Gastrocnemius medialis (tissue), 4 donors: ENCODE results near the gene CHMP4A. TPM values are rescaled to one million over a fixed set of nuclear protein-coding genes. Genes with fewer than 3 reads are reported as not detected.

Experiments used
- ATAC-seq, 2 donors: fragments of 150-250 bp; one replicate each; pipeline ENCODE4 v1.9.1; 2016
- DNase-seq, 2 donors: peaks; one replicate each; pipeline ENCODE4 v3.0.0-alpha.2; 2019
- H3K27ac ChIP-seq, 4 donors: fragments of 200-600 bp; sonication (generic); 1 replicate in 1 of 4; 2 replicates in 3 of 4; pipeline ENCODE4 v1.5.1; 2016 to 2018; ENCODE audit warnings: mild to moderate bottlenecking in 2 of 4, moderate library complexity in 1 of 4
- H3K27me3 ChIP-seq, 3 donors: fragments of 200-600 bp; sonication (generic) in 2 of 3; 1 replicate in 1 of 3; 2 replicates in 2 of 3; pipeline versions ENCODE4 v1.5.1 to v1.6.0; 2016 to 2019; ENCODE audit warnings: mild to moderate bottlenecking in 1 of 3, moderate library complexity in 1 of 3
- H3K36me3 ChIP-seq, 2 donors: fragments of 200-600 bp; sonication (generic) in 1 of 2; one replicate each; pipeline ENCODE4 v1.5.1; 2017 to 2018
- H3K4me1 ChIP-seq, 2 donors: fragments of 200-600 bp; sonication (generic) in 1 of 2; one replicate each; pipeline ENCODE4 v1.5.1; 2016 to 2017; ENCODE audit warnings: mild to moderate bottlenecking in 2 of 2
- H3K4me3 ChIP-seq, 4 donors: fragments of 200-600 bp; sonication (generic) in 3 of 4; 1 replicate in 1 of 4; 2 replicates in 3 of 4; pipeline ENCODE4 v1.5.1; 2016 to 2019; ENCODE audit warnings: mild to moderate bottlenecking in 2 of 4
- H3K9me3 ChIP-seq, 3 donors: fragments of 200-600 bp; sonication (generic) in 2 of 3; 1 replicate in 1 of 3; 2 replicates in 2 of 3; pipeline ENCODE4 v1.5.1; 2016 to 2019
- CTCF ChIP-seq, 5 experiments: fragments of 450-650 bp in 3 of 5; fragments of 200-600 bp in 2 of 5; sonication (generic) in 2 of 5; IDR thresholded peaks in 4 of 5; conservative IDR thresholded peaks in 1 of 5; 1 replicate in 4 of 5; 2 replicates in 1 of 5; pipeline ENCODE4 v1.5.1; 2016 to 2019; ENCODE audit warnings: antibody characterized with exemption in 5 of 5, mild to moderate bottlenecking in 3 of 5, moderate library complexity in 3 of 5
- POLR2A ChIP-seq, 2 donors: fragments of 450-650 bp; IDR thresholded peaks; one replicate each; pipeline ENCODE4 v1.6.1; 2017; ENCODE audit warnings: antibody characterized with exemption in 2 of 2, mild to moderate bottlenecking in 2 of 2, moderate library complexity in 2 of 2
- in situ Hi-C, 4 donors: fragments of 200-750 bp; cut with MboI; loops; one replicate each; pipeline versions ENCODE4 v1.15.0 to v1.8.0; 2017; ENCODE audit warnings: low sequenced_read_pairs in 4 of 4
- intact Hi-C: fragments of 100-400 bp; cut with DNase I; formaldehyde crosslinking; loops from one replicate; pipeline ENCODE4 v1.15.1; 2023; ENCODE audit warnings: low total_unique reads
- total RNA-seq, 4 donors: library from RNA; depleted of rRNA; stranded (reverse); fragments of >200 nt; gene quantifications; one replicate each; pipeline versions ENCODE4 v1.1.0 to v1.2.3, GENCODE V29; 2016

CHMP4A gene
- total RNA-seq, 4 donors from 2014 or later = 13.6 to 29.8 (median 20.7) TPM

- intact Hi-C loops = no loop called here
- peaks cover 0 to 50% of the 10 kb centered on the region in 2 donors for H3K36me3 ChIP-seq
- H3K27ac ChIP-seq = peak overlapping the region in 2 of 4 donors; percentile 69 to 71
- no peaks in the 10 kb centered on the region for H3K9me3 ChIP-seq
- in situ Hi-C loops = no loop called here
- no peak overlapping the region for H3K4me3 ChIP-seq
- H3K4me1 ChIP-seq = peaks cover 9 to 13% of the 10 kb centered on the region in 2 donors
- no peak for DNase-seq
- ATAC-seq = peak in 1 of 2 donors; percentile 3
- H3K27me3 ChIP-seq = no peaks in the 10 kb centered on the region
- TF ChIP-seq POLR2A (IDR thresholded peaks at IDR 0.05) (no peak), CTCF (IDR thresholded peaks at IDR 0.05 in 4 of 5, conservative IDR thresholded peaks at IDR 0.05 in 1 of 5) (no peak)
Measured at GRCh38 chr14:24178399-24179178, 34.7 kb downstream of the CHMP4A start.

GRCh38 chr14:24177891-24178290 is 35.4 kb downstream of the CHMP4A start:
- DNase-seq (no peak), ATAC-seq (no peak)
- Histone ChIP-seq H3K36me3 (peaks cover 0 to 43% of the 10 kb centered on the region in 2 donors), H3K27ac (no peak overlapping the region), H3K9me3 (no peaks in the 10 kb centered on the region), H3K4me3 (no peak overlapping the region), H3K27me3 (no peaks in the 10 kb centered on the region), H3K4me1 (peaks cover 9 to 13% of the 10 kb centered on the region in 2 donors)
- in situ Hi-C loops = no loop called here
- intact Hi-C loops = no loop called here
- TF ChIP-seq POLR2A (IDR thresholded peaks at IDR 0.05) = no peak
- TF ChIP-seq CTCF (IDR thresholded peaks at IDR 0.05 in 4 of 5, conservative IDR thresholded peaks at IDR 0.05 in 1 of 5) = no peak

- in situ Hi-C loops = no loop called here
- ATAC-seq (no peak), DNase-seq (no peak)
- Histone ChIP-seq H3K4me3 (no peak overlapping the region), H3K27ac (no peak overlapping the region), H3K9me3 (no peaks in the 10 kb centered on the region), H3K27me3 (peaks cover 0 to 5% (median 0%) of the 10 kb centered on the region in 3 donors), H3K36me3 (peaks cover 0 to 37% of the 10 kb centered on the region in 2 donors), H3K4me1 (peaks cover 9 to 13% of the 10 kb centered on the region in 2 donors)
- TF ChIP-seq CTCF (IDR thresholded peaks at IDR 0.05 in 4 of 5, conservative IDR thresholded peaks at IDR 0.05 in 1 of 5) (no peak), POLR2A (IDR thresholded peaks at IDR 0.05) (no peak)
- intact Hi-C loops = no loop called here
Measured at GRCh38 chr14:24177041-24177825, 36.1 kb downstream of the CHMP4A start.

- TF ChIP-seq POLR2A (IDR thresholded peaks at IDR 0.05) (no peak), CTCF (IDR thresholded peaks at IDR 0.05 in 4 of 5, conservative IDR thresholded peaks at IDR 0.05 in 1 of 5) (no peak)
- ATAC-seq (no peak), DNase-seq (no peak)
- in situ Hi-C loops (no loop called here), intact Hi-C loops (no loop called here)
- peaks cover 0 to 30% of the 10 kb centered on the region in 2 donors for H3K36me3 ChIP-seq
- peaks cover 10 to 19% of the 10 kb centered on the region in 2 donors for H3K4me1 ChIP-seq
- no peak overlapping the region for H3K4me3 ChIP-seq
- peaks cover under 1 to 11% (median 6%) of the 10 kb centered on the region in 3 donors for H3K27me3 ChIP-seq
- H3K27ac ChIP-seq = no peak overlapping the region
- no peaks in the 10 kb centered on the region for H3K9me3 ChIP-seq
Measured at GRCh38 chr14:24176599-24176998, 36.7 kb downstream of the CHMP4A start.
